Measurements from ENCODE around the gene ATG5.

Gene ATG5

GRCh38 chr6:106138151-106138550 is 187.4 kb downstream of the ATG5 start:
- no peak for DNase-seq (ENCODE audit: low read depth, low spot score)
- no peak for TF ChIP-seq CTCF (IDR thresholded peaks at IDR 0.05; ENCODE audit: low read depth, low read length)
- no peak overlapping the region for H3K4me3 ChIP-seq (ENCODE audit: low read depth, low read length)
- in situ Hi-C loops (cut with HindIII; ENCODE audit: low sequenced_read_pairs), result no loop called here

GRCh38 chr6:106136845-106137244 is 188.7 kb downstream of the ATG5 start:
- TF ChIP-seq CTCF (IDR thresholded peaks at IDR 0.05; ENCODE audit: low read depth, low read length), result no peak
- DNase-seq (ENCODE audit: low read depth, low spot score), result no peak
- in situ Hi-C loops (cut with HindIII; ENCODE audit: low sequenced_read_pairs), result no loop called here
- H3K4me3 ChIP-seq (ENCODE audit: low read depth, low read length), result no peak overlapping the region

- no peak overlapping the region for H3K4me3 ChIP-seq (ENCODE audit: low read depth, low read length)
- in situ Hi-C loops (cut with HindIII; ENCODE audit: low sequenced_read_pairs), result no loop called here
- no peak for DNase-seq (ENCODE audit: low read depth, low spot score)
- TF ChIP-seq CTCF (IDR thresholded peaks at IDR 0.05; ENCODE audit: low read depth, low read length), result no peak
Measured at GRCh38 chr6:106135911-106136571, 189.5 kb downstream of the ATG5 start.

GRCh38 chr6:106134906-106135634 is 190.5 kb downstream of the ATG5 start:
- H3K4me3 ChIP-seq (ENCODE audit: low read depth, low read length), result no peak overlapping the region
- peak; percentile 32 for DNase-seq (ENCODE audit: low read depth, low spot score)
- no peak for TF ChIP-seq CTCF (IDR thresholded peaks at IDR 0.05; ENCODE audit: low read depth, low read length)
- in situ Hi-C loops (cut with HindIII; ENCODE audit: low sequenced_read_pairs), result no loop called here

Data from astrocyte of the spinal cord (primary cell).